ENCODE measurements around the gene TUBA4A. TPM values are rescaled to one million over a fixed set of nuclear protein-coding genes. Genes with fewer than 3 reads are reported as not detected.

TUBA4A gene
- total and polyA plus RNA-seq, 3 experiments from 2014 or later, result 175 to 234 (median 178) TPM

GRCh38 chr2:219220652-219221402, 32.9 kb downstream of the TUBA4A start:
- peak overlapping the region in 4 of 7 donors; percentile 10 to 54 (median 20) for H3K4me3 Mint-ChIP-seq
- Histone ChIP-seq H3K9me3 (ENCODE audit: low read length) (no peaks in the 10 kb centered on the region), H3K36me3 (ENCODE audit: insufficient read depth, low read length) (peaks cover 54% of the 10 kb centered on the region), H3K4me3 (ENCODE audit: low read length) (no peak overlapping the region), H3K27me3 (ENCODE audit: insufficient read depth, low read length, poor library complexity, severe bottlenecking) (no peaks in the 10 kb centered on the region), H3K4me1 (ENCODE audit: insufficient read depth, low read length) (peaks cover 18% of the 10 kb centered on the region), H3K27ac (ENCODE audit: low read depth, low read length) (no peak overlapping the region)
- H3K36me3 Mint-ChIP-seq, result peaks cover 7 to 61% (median 12%) of the 10 kb centered on the region in 3 donors
- CTCF ChIA-PET, result interaction anchor here (0.7 to 2.9 kb wide), 3 partner anchors 10 to 74 kb away, joined by 4 to 14 read pairs (median 7); no protein-coding TSS in a partner anchor
- no peaks in the 10 kb centered on the region for H3K9me3 Mint-ChIP-seq
- H3K27ac Mint-ChIP-seq, result peak overlapping the region in 4 of 8 donors; percentile 3 to 61 (median 30)
- no peak for DNase-seq
- H3K27me3 Mint-ChIP-seq, result peaks cover 0 to 2% of the 10 kb centered on the region in 2 donors
- H3K4me1 Mint-ChIP-seq, result peaks cover 18 to 34% (median 18%) of the 10 kb centered on the region in 3 donors
- POLR2A ChIA-PET, result interaction anchor here (1.4 kb wide), 1 partner anchor 24 kb away, joined by 4 read pairs; the partner anchor contains the start of genes GLB1L and STK16

GRCh38 chr2:219219784-219220532, 33.8 kb downstream of the TUBA4A start:
- H3K4me1 ChIP-seq (ENCODE audit: insufficient read depth, low read length), result peaks cover 18% of the 10 kb centered on the region
- H3K36me3 ChIP-seq (ENCODE audit: insufficient read depth, low read length), result peaks cover 45% of the 10 kb centered on the region
- Mint-ChIP-seq H3K36me3 (peaks cover 7 to 52% (median 12%) of the 10 kb centered on the region in 3 donors), H3K27me3 (peaks cover 0 to 2% of the 10 kb centered on the region in 2 donors), H3K27ac (peak overlapping the region in 5 of 8 donors; percentile 3 to 88 (median 45)), H3K4me3 (peak overlapping the region in 3 of 7 donors; percentile 28 to 54 (median 29)), H3K4me1 (peaks cover 18 to 29% (median 18%) of the 10 kb centered on the region in 3 donors), H3K9me3 (no peaks in the 10 kb centered on the region)
- no peaks in the 10 kb centered on the region for H3K9me3 ChIP-seq (ENCODE audit: low read length)
- ChIA-PET POLR2A (interaction anchor here (0.9 to 2.7 kb wide), 4 partner anchors 9 to 75 kb away, joined by 4 to 24 read pairs (median 8); partner anchors contain the start of genes ANKZF1, ATG9A, TUBA4A and TUBA4B), CTCF (interaction anchor here (0.7 to 2.9 kb wide), 5 partner anchors 9 to 75 kb away, joined by 3 to 14 read pairs (median 5); partner anchors contain the start of genes SLC23A3, TUBA4A and TUBA4B)
- DNase-seq, result no peak
- no peaks in the 10 kb centered on the region for H3K27me3 ChIP-seq (ENCODE audit: insufficient read depth, low read length, poor library complexity, severe bottlenecking)
- H3K4me3 ChIP-seq (ENCODE audit: low read length), result no peak overlapping the region
- no peak overlapping the region for H3K27ac ChIP-seq (ENCODE audit: low read depth, low read length)

DNA sequence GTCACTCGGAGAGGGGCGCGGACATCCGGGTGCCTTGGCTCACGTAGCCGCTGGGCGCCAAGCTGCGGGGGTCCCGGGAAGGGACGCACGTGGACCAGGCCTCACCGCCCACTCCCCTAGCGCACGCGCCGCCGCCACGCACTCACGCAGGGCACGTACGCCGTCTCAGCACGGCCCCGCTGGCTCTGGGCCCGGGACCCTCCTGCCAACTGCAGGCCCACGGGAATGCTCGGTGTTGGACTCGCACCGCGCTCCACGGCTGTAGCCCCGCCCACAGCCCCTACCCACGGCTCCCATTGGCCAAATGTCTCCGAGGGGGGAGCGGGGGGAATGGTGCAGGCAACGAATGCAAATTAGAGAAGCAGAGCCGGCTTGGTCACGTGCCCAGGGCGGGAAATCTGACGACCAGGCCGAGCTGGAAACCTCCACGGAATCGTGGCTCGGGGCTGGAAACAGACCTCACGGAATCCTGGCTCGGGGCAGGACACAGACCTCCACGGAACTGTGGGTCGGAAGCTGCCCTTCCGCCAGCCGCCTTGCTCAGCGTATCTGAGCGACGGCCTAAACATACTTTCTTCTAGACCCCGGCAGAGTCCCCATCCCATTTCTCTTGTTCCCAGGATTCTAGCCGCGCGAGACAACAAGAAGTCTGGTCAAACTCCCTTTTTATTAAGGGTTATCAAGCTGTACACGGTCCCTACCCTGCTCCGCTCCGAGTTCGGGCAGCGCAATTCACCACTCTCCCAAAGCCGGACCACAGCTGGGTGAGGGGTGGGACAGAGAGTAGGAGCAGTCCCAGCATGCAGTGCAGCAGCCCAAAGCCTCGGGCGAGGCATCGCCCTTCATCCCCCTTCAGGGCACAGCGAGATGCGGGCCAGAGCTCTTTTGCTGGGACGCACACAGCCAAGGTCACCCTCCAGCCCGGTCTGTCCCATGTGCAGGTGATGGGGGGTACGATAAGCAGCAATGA, 34.7 kb downstream of the TUBA4A start, which contains the start of gene ABCB6:
Gene ABCB6, minus strand, starts transcription at position 227 of the 970 bp plus-strand sequence. CDS start 285 bp downstream, outside the sequence.
- CTCF ChIA-PET, result interaction anchor here (0.7 to 9.0 kb wide), 11 partner anchors 10 to 76 kb away, joined by 3 to 68 read pairs (median 5); partner anchors contain the start of genes ANKZF1, ATG9A, NHEJ1 and SLC23A3
- H3K4me1 ChIP-seq (ENCODE audit: insufficient read depth, low read length), result peaks cover 18% of the 10 kb centered on the region
- no peaks in the 10 kb centered on the region for H3K9me3 Mint-ChIP-seq
- no peaks in the 10 kb centered on the region for H3K9me3 ChIP-seq (ENCODE audit: low read length)
- POLR2A ChIA-PET, result interaction anchor here (0.6 to 2.7 kb wide), 9 partner anchors 10 to 76 kb away, joined by 3 to 24 read pairs (median 7); partner anchors contain the start of genes ANKZF1, ATG9A, DNAJB2 and GLB1L
- peak within 1 kb of the TSS; percentile 72 for H3K4me3 ChIP-seq (ENCODE audit: low read length)
- H3K4me3 Mint-ChIP-seq, result peak within 1 kb of the TSS; percentile 66 to 91 (median 83)
- peaks cover 18 to 26% (median 18%) of the 10 kb centered on the region in 3 donors for H3K4me1 Mint-ChIP-seq
- H3K36me3 ChIP-seq (ENCODE audit: insufficient read depth, low read length), result peaks cover 36% of the 10 kb centered on the region
- peaks cover 7 to 46% (median 13%) of the 10 kb centered on the region in 3 donors for H3K36me3 Mint-ChIP-seq
- H3K27ac ChIP-seq (ENCODE audit: low read depth, low read length), result peak within 1 kb of the TSS; percentile 68
- H3K27ac Mint-ChIP-seq, result peak within 1 kb of the TSS; percentile 36 to 88 (median 79)
- DNase-seq, result peak; percentile 70 to 87 (median 83)
- no peaks in the 10 kb centered on the region for H3K27me3 ChIP-seq (ENCODE audit: insufficient read depth, low read length, poor library complexity, severe bottlenecking)
- peaks cover 0 to 2% of the 10 kb centered on the region in 2 donors for H3K27me3 Mint-ChIP-seq

GRCh38 chr2:219218217-219218731, 35.4 kb downstream of the TUBA4A start:
- H3K4me3 Mint-ChIP-seq, result peak overlapping the region; percentile 66 to 91 (median 83)
- H3K27me3 Mint-ChIP-seq, result peaks cover 0 to 2% of the 10 kb centered on the region in 2 donors
- peaks cover 18 to 26% (median 18%) of the 10 kb centered on the region in 3 donors for H3K4me1 Mint-ChIP-seq
- peaks cover 4 to 40% (median 10%) of the 10 kb centered on the region in 3 donors for H3K36me3 Mint-ChIP-seq
- peak in 2 of 5 donors; percentile 6 to 7 for DNase-seq
- H3K27ac Mint-ChIP-seq, result peak overlapping the region; percentile 36 to 85 (median 78)
- H3K9me3 Mint-ChIP-seq, result no peaks in the 10 kb centered on the region
- H3K27me3 ChIP-seq (ENCODE audit: insufficient read depth, low read length, poor library complexity, severe bottlenecking), result no peaks in the 10 kb centered on the region
- no peaks in the 10 kb centered on the region for H3K9me3 ChIP-seq (ENCODE audit: low read length)
- H3K4me1 ChIP-seq (ENCODE audit: insufficient read depth, low read length), result peaks cover 18% of the 10 kb centered on the region
- peak overlapping the region; percentile 68 for H3K27ac ChIP-seq (ENCODE audit: low read depth, low read length)
- ChIA-PET CTCF (interaction anchor here (0.7 to 9.0 kb wide), 10 partner anchors 11 to 76 kb away, joined by 3 to 68 read pairs (median 5); partner anchors contain the start of genes ANKZF1, ATG9A, GLB1L and NHEJ1), POLR2A (interaction anchor here (0.6 to 2.7 kb wide), 11 partner anchors 10 to 61 kb away, joined by 3 to 24 read pairs (median 5); partner anchors contain the start of genes ANKZF1, ATG9A, CNPPD1 and DNAJB2)
- peak overlapping the region; percentile 72 for H3K4me3 ChIP-seq (ENCODE audit: low read length)
- H3K36me3 ChIP-seq (ENCODE audit: insufficient read depth, low read length), result peaks cover 28% of the 10 kb centered on the region

- no peak for DNase-seq
- CTCF ChIA-PET, result interaction anchor here (0.6 to 9.0 kb wide), 12 partner anchors 12 to 84 kb away, joined by 3 to 68 read pairs (median 3); partner anchors contain the start of genes DNAJB2, NHEJ1 and SLC23A3
- H3K27ac ChIP-seq (ENCODE audit: low read depth, low read length), result no peak overlapping the region
- no peak overlapping the region for H3K4me3 ChIP-seq (ENCODE audit: low read length)
- H3K4me1 Mint-ChIP-seq, result peaks cover 17 to 27% (median 19%) of the 10 kb centered on the region in 3 donors
- peaks cover 2 to 24% (median 9%) of the 10 kb centered on the region in 3 donors for H3K36me3 Mint-ChIP-seq
- H3K27me3 Mint-ChIP-seq, result peaks cover 0 to 2% of the 10 kb centered on the region in 2 donors
- H3K9me3 Mint-ChIP-seq, result no peaks in the 10 kb centered on the region
- peak overlapping the region in 2 of 8 donors; percentile 72 to 83 for H3K27ac Mint-ChIP-seq
- no peaks in the 10 kb centered on the region for H3K27me3 ChIP-seq (ENCODE audit: insufficient read depth, low read length, poor library complexity, severe bottlenecking)
- H3K4me1 ChIP-seq (ENCODE audit: insufficient read depth, low read length), result peaks cover 18% of the 10 kb centered on the region
- H3K4me3 Mint-ChIP-seq, result peak overlapping the region in 5 of 7 donors; percentile 22 to 54 (median 51)
- peaks cover 13% of the 10 kb centered on the region for H3K36me3 ChIP-seq (ENCODE audit: insufficient read depth, low read length)
- no peaks in the 10 kb centered on the region for H3K9me3 ChIP-seq (ENCODE audit: low read length)
- POLR2A ChIA-PET, result interaction anchor here (1.3 kb wide), 1 partner anchor 40 kb away, joined by 4 read pairs; the partner anchor contains the start of gene CNPPD1
These were observed 37.2 kb downstream of the TUBA4A start for GRCh38 chr2:219216535-219216915.

DNA sequence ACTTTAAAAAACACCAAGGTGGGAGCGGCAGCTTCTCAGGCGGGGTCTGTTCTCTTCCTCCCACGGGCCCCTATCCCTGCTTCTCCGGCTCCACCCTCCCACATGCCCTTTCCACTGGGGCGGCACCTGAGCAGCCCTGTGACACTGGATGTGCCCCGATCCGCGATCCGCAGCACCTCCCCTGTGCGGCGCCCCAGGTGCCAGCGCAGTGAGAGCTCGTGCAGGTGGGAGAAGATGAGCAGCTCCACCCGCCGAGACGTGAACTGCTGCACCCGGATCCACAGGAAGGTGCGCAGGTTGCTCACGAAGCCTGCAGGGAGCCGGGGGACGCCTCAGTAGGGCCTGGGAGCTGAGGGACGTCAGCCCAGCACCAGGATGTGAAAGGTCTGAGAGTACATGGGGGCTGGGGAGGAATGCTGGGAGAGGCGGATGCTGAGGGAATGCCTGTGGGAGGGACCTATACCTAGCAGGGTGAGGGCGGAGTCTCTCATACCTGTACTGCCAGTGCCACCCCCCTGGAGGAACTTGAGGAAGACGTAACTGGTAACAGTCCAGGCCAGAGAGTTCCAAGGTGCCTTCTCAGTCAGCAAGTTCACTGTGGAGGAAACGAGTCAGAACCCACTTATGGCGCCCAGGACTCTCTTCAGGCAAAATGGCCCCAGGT, 37.7 kb downstream of the TUBA4A start:
- peak overlapping the region in 1 of 7 donors; percentile 51 for H3K4me3 Mint-ChIP-seq
- H3K27me3 Mint-ChIP-seq, result peaks cover 0 to 2% of the 10 kb centered on the region in 2 donors
- DNase-seq, result no peak
- ChIA-PET CTCF (interaction anchor here (0.6 to 9.0 kb wide), 12 partner anchors 33 to 79 kb away, joined by 3 to 68 read pairs (median 4); partner anchors contain the start of genes NHEJ1, SLC23A3 and TUBA4B), POLR2A (interaction anchor here (0.9 to 1.3 kb wide), 2 partner anchors 39 to 79 kb away, joined by 3 to 4 read pairs; partner anchors contain the start of gene CNPPD1)
- Histone ChIP-seq H3K4me1 (ENCODE audit: insufficient read depth, low read length) (peaks cover 22% of the 10 kb centered on the region), H3K4me3 (ENCODE audit: low read length) (no peak overlapping the region), H3K27ac (ENCODE audit: low read depth, low read length) (no peak overlapping the region), H3K36me3 (ENCODE audit: insufficient read depth, low read length) (peaks cover 8% of the 10 kb centered on the region), H3K27me3 (ENCODE audit: insufficient read depth, low read length, poor library complexity, severe bottlenecking) (no peaks in the 10 kb centered on the region), H3K9me3 (ENCODE audit: low read length) (no peaks in the 10 kb centered on the region)
- H3K9me3 Mint-ChIP-seq, result no peaks in the 10 kb centered on the region
- H3K36me3 Mint-ChIP-seq, result peaks cover 0 to 19% (median 5%) of the 10 kb centered on the region in 3 donors
- peaks cover 22 to 32% (median 24%) of the 10 kb centered on the region in 3 donors for H3K4me1 Mint-ChIP-seq
- peak overlapping the region in 2 of 8 donors; percentile 70 to 72 for H3K27ac Mint-ChIP-seq
